WTC11 (cell line): ENCODE results near the gene IGFBPL1.

Source experiments
- AFF4 ChIP-seq: sonication (generic); formaldehyde crosslinking; IDR thresholded peaks from 2 replicates; pipeline ENCODE4 v1.8.1; 2023; ENCODE audit warnings: mild to moderate bottlenecking, missing genetic modification reagents, borderline replicate concordance
- AR ChIP-seq: fragments of 250-450 bp; sonication (Bioruptor Pico); IDR thresholded peaks from 2 replicates; pipeline ENCODE4 v1.9.0; 2021; ENCODE audit warnings: mild to moderate bottlenecking
- CTCF ChIP-seq: fragments of 200-600 bp; IDR thresholded peaks from 2 replicates; pipeline ENCODE4 v1.8.0; 2022; ENCODE audit warnings: antibody characterized with exemption
- ETV6 ChIP-seq: sonication (generic); formaldehyde crosslinking; IDR thresholded peaks from 2 replicates; pipeline ENCODE4 v1.8.1; 2022; ENCODE audit warnings: mild to moderate bottlenecking, missing genetic modification reagents
- FOXJ3 ChIP-seq: sonication (generic); formaldehyde crosslinking; IDR thresholded peaks from 2 replicates; pipeline ENCODE4 v1.9.0; 2021; ENCODE audit warnings: missing genetic modification reagents, mild to moderate bottlenecking, borderline replicate concordance
- FOXK1 ChIP-seq: sonication (generic); formaldehyde crosslinking; IDR thresholded peaks from 2 replicates; pipeline ENCODE4 v1.8.0; 2022; ENCODE audit warnings: mild to moderate bottlenecking, moderate library complexity, missing genetic modification reagents
- NR2C2 ChIP-seq: sonication (generic); formaldehyde crosslinking; IDR thresholded peaks from 2 replicates; pipeline ENCODE4 v1.8.0; 2022; ENCODE audit warnings: mild to moderate bottlenecking, missing genetic modification reagents
- PRRX2 ChIP-seq: fragments of 250-450 bp; sonication (Bioruptor Pico); IDR thresholded peaks from 2 replicates; pipeline ENCODE4 v1.8.0; 2021; ENCODE audit warnings: mild to moderate bottlenecking
- USF2 ChIP-seq: sonication (generic); formaldehyde crosslinking; IDR thresholded peaks from 2 replicates; pipeline ENCODE4 v1.8.1; 2023; ENCODE audit warnings: mild to moderate bottlenecking, missing genetic modification reagents, moderate library complexity
- ZNF263 ChIP-seq: sonication (generic); formaldehyde crosslinking; IDR thresholded peaks from 2 replicates; pipeline ENCODE4 v1.8.1; 2022; ENCODE audit warnings: low read depth, mild to moderate bottlenecking, moderate library complexity, missing genetic modification reagents

DNA sequence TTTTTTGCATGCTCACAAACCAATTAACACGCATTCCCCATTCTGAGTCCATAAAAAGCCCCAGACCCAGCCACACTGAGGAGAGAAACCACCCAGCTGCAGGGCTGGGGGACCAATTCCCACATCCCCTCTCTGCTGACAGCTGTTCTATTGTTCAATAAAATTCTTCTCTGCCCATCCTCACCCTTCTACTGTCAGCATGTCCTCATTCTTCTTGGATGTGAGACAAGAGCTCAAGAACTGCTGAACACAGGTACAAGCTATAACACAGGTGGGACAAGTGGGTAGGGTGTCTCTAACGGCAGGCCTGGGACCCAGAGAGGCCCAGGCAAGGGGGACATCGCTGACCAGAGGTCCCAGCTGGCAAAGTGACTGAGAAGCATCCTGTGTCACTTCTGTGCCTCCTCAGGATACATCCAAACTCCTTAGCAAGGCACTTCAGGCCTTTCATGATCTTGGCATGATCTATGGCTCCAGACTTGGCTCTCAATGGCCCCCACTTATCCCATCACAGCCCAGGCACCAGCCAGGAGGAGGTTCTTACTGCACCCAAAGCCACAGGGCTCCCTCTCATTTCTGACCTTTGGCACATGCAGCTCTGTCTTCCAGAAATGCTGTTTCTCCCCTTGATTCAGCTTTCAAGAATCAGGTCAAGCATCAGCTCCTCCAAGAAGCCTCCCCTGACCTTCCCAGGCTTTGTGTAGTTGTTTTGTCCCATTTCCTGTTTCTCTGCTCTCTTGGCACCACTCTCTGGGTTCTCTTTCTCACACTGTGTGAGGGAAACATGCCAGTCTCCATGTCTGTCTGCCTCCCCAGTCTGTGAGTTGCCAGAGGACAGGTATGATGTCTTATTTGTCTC, 39.0 kb downstream of the IGFBPL1 start:
- no peak for TF ChIP-seq CTCF
- no peak for TF ChIP-seq FOXK1 (CRISPR knock-in tag)
- TF ChIP-seq AFF4 = no peak
- TF ChIP-seq PRRX2 (CRISPR knock-in tag) = no peak
- no peak for TF ChIP-seq USF2
- no peak for TF ChIP-seq NR2C2 (CRISPR knock-in tag)
- no peak for TF ChIP-seq AR (CRISPR knock-in tag)
- no peak for TF ChIP-seq ETV6
- TF ChIP-seq FOXJ3 (CRISPR knock-in tag) = no peak
- no peak for TF ChIP-seq ZNF263 (CRISPR knock-in tag)
